Gastroesophageal sphincter (tissue), 4 donors: ENCODE data around the gene PTPRO. TPM values are rescaled to one million over a fixed set of nuclear protein-coding genes. Genes with fewer than 3 reads are reported as not detected.

Experiments
- ATAC-seq: fragments of 150-250 bp; one replicate; pipeline ENCODE4 v1.9.1; 2016; ENCODE audit warnings: mild to moderate bottlenecking, moderate library complexity
- H3K27ac ChIP-seq, 4 donors: fragments of 200-600 bp; sonication (generic) in 3 of 4; 1 replicate in 3 of 4; 2 replicates in 1 of 4; pipeline ENCODE4 v1.5.1; 2016 to 2019
- H3K27me3 ChIP-seq: fragments of 200-600 bp; sonication (generic); one replicate; pipeline ENCODE4 v1.5.1; 2019
- H3K36me3 ChIP-seq, 2 donors: fragments of 200-600 bp; sonication (generic); one replicate each; pipeline ENCODE4 v1.5.1; 2019; ENCODE audit warnings: control low read depth in 1 of 2
- H3K4me1 ChIP-seq, 3 donors: fragments of 200-600 bp; sonication (generic); 1 replicate in 2 of 3; 2 replicates in 1 of 3; pipeline ENCODE4 v1.5.1; 2016 to 2019; ENCODE audit warnings: control low read depth in 2 of 3
- H3K4me3 ChIP-seq, 2 donors: fragments of 200-600 bp; sonication (generic); one replicate each; pipeline ENCODE4 v1.5.1; 2019; ENCODE audit warnings: mild to moderate bottlenecking in 1 of 2, moderate library complexity in 1 of 2
- H3K9me3 ChIP-seq, 3 donors: fragments of 200-600 bp; sonication (generic); one replicate each; pipeline ENCODE4 v1.5.1; 2017 to 2019; ENCODE audit warnings: control low read depth in 2 of 3
- EP300 ChIP-seq: sonication (generic); formaldehyde crosslinking; IDR thresholded peaks from one replicate; pipeline ENCODE4 v1.6.1; 2017; ENCODE audit warnings: antibody characterized with exemption, mild to moderate bottlenecking
- POLR2A ChIP-seq, 2 donors: fragments of 450-650 bp; IDR thresholded peaks; one replicate each; pipeline ENCODE4 v1.6.1; 2017; ENCODE audit warnings: antibody characterized with exemption in 2 of 2, mild to moderate bottlenecking in 2 of 2, moderate library complexity in 1 of 2
- POLR2AphosphoS5 ChIP-seq: sonication (generic); formaldehyde crosslinking; IDR thresholded peaks from one replicate; pipeline ENCODE4 v1.6.1; 2017; ENCODE audit warnings: antibody characterized with exemption
- WGBS, 2 donors: methylation state at CpG; one replicate each; pipeline ENCODE4 v1.1.5; 2018; ENCODE audit warnings: low coverage in 1 of 2; 5-methylcytosine and 5-hydroxymethylcytosine counted together
- total RNA-seq, 4 donors: library from RNA; depleted of rRNA; stranded (reverse); fragments of >200 nt; gene quantifications; one replicate each; pipeline ENCODE4 v1.1.0, GENCODE V29; 2016
- TF ChIP-seq, protein P1 (sequence below), 4 experiments: fragments of 200-600 bp in 2 of 4; fragments of 450-650 bp in 2 of 4; sonication (generic) in 1 of 4; IDR thresholded peaks; one replicate each; pipeline ENCODE4 v1.5.1; 2017 to 2019; ENCODE audit warnings: antibody characterized with exemption in 4 of 4, mild to moderate bottlenecking in 2 of 4, moderate library complexity in 2 of 4

The PTPRO gene
- total RNA-seq, 4 donors from 2014 or later = 0.50 to 10.7 (median 2.8) TPM

- Histone ChIP-seq H3K9me3 (no peaks in the 10 kb centered on the region), H3K27me3 (no peaks in the 10 kb centered on the region), H3K36me3 (no peaks in the 10 kb centered on the region), H3K4me3 (no peak overlapping the region), H3K4me1 (no peaks in the 10 kb centered on the region), H3K27ac (no peak overlapping the region)
- TF ChIP-seq EP300 = no peak
- TF ChIP-seq, protein P1, sequence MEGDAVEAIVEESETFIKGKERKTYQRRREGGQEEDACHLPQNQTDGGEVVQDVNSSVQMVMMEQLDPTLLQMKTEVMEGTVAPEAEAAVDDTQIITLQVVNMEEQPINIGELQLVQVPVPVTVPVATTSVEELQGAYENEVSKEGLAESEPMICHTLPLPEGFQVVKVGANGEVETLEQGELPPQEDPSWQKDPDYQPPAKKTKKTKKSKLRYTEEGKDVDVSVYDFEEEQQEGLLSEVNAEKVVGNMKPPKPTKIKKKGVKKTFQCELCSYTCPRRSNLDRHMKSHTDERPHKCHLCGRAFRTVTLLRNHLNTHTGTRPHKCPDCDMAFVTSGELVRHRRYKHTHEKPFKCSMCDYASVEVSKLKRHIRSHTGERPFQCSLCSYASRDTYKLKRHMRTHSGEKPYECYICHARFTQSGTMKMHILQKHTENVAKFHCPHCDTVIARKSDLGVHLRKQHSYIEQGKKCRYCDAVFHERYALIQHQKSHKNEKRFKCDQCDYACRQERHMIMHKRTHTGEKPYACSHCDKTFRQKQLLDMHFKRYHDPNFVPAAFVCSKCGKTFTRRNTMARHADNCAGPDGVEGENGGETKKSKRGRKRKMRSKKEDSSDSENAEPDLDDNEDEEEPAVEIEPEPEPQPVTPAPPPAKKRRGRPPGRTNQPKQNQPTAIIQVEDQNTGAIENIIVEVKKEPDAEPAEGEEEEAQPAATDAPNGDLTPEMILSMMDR (IDR thresholded peaks at IDR 0.05) = no peak
- TF ChIP-seq POLR2A (IDR thresholded peaks at IDR 0.05) = no peak
- TF ChIP-seq POLR2AphosphoS5 = no peak
- 27 to 46% methylated on average over 2 of the region's 2 CpGs for WGBS, 2 donors
- no peak for ATAC-seq
These were observed 217.7 kb downstream of the PTPRO start for GRCh38 chr12:15540005-15540404.

GRCh38 chr12:15540469-15540872, 218.2 kb downstream of the PTPRO start:
- WGBS, 2 donors = 19 to 31% methylated on average over 1 of the region's 1 CpG
- Histone ChIP-seq H3K27ac (no peak overlapping the region), H3K9me3 (no peaks in the 10 kb centered on the region), H3K36me3 (no peaks in the 10 kb centered on the region), H3K4me3 (no peak overlapping the region), H3K27me3 (no peaks in the 10 kb centered on the region), H3K4me1 (no peaks in the 10 kb centered on the region)
- no peak for ATAC-seq
- no peak for TF ChIP-seq POLR2A (IDR thresholded peaks at IDR 0.05)

GRCh38 chr12:15541996-15542631, 219.8 kb downstream of the PTPRO start:
- 77 to 88% methylated on average over 3 of the region's 3 CpGs for WGBS, 2 donors
- H3K27ac ChIP-seq = no peak overlapping the region
- ATAC-seq = no peak

GRCh38 chr12:15543347-15543746, 221.0 kb downstream of the PTPRO start:
- Histone ChIP-seq H3K27me3 (no peaks in the 10 kb centered on the region), H3K4me3 (no peak overlapping the region), H3K9me3 (no peaks in the 10 kb centered on the region), H3K4me1 (no peaks in the 10 kb centered on the region), H3K36me3 (no peaks in the 10 kb centered on the region), H3K27ac (no peak overlapping the region)
- TF ChIP-seq POLR2A (IDR thresholded peaks at IDR 0.05) (no peak), POLR2AphosphoS5 (no peak), EP300 (no peak)
- TF ChIP-seq, protein P1 (IDR thresholded peaks at IDR 0.05) = no peak
- ATAC-seq = no peak
- WGBS, 2 donors = 67 to 72% methylated on average over 3 of the region's 3 CpGs

More at GRCh38 chr12:15541996-15542631, 219.8 kb downstream of the PTPRO start:
- no peaks in the 10 kb centered on the region for H3K9me3 ChIP-seq
- H3K36me3 ChIP-seq = no peaks in the 10 kb centered on the region
- H3K4me1 ChIP-seq = no peaks in the 10 kb centered on the region
- no peak overlapping the region for H3K4me3 ChIP-seq
- no peak for TF ChIP-seq POLR2A (IDR thresholded peaks at IDR 0.05)
- TF ChIP-seq, protein P1 (IDR thresholded peaks at IDR 0.05) = no peak
- no peak for TF ChIP-seq EP300
- no peak for TF ChIP-seq POLR2AphosphoS5
- H3K27me3 ChIP-seq = no peaks in the 10 kb centered on the region

- H3K27ac ChIP-seq = no peak overlapping the region
- H3K27me3 ChIP-seq = no peaks in the 10 kb centered on the region
- no peak for ATAC-seq
- no peak overlapping the region for H3K4me3 ChIP-seq
- TF ChIP-seq, protein P1 (IDR thresholded peaks at IDR 0.05) = no peak
- TF ChIP-seq POLR2AphosphoS5 = no peak
- no peak for TF ChIP-seq POLR2A (IDR thresholded peaks at IDR 0.05)
- no peak for TF ChIP-seq EP300
- H3K4me1 ChIP-seq = no peaks in the 10 kb centered on the region
- no peaks in the 10 kb centered on the region for H3K9me3 ChIP-seq
- H3K36me3 ChIP-seq = no peaks in the 10 kb centered on the region
These were observed 222.3 kb downstream of the PTPRO start for GRCh38 chr12:15544589-15544988.
